NCI-H1436 (cell line): ENCODE measurements around the gene RBM47.
"Not testable (repeated sequence)": the region's sequence is repeated elsewhere in the genome, so short reads cannot be mapped to it uniquely, and the experiment has no call there.

Experiments used
- DNase-seq: peaks from one replicate; lab custom pipeline; 2025; lab: John Stamatoyannopoulos, UW

Gene RBM47

DNA sequence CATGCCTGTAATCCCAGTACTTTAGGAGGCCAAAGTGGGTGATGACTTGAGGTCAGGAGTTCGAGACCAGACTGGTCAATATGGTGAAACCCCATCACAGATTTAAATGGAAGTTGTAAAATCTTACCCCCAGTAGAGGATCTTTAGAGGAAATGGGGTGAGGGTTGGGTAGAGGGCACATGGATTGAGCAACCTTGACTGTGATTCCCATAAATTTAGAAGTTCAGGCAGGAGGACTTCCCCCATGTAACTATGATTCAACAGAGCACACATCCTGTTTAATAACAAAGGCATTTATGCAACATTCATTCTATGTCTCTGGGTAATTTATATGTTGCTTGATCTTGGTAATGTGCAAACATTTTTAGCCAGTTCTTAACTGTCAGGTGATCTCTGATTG is 143.1 kb downstream of the RBM47 start:
- no peak for DNase-seq

DNA sequence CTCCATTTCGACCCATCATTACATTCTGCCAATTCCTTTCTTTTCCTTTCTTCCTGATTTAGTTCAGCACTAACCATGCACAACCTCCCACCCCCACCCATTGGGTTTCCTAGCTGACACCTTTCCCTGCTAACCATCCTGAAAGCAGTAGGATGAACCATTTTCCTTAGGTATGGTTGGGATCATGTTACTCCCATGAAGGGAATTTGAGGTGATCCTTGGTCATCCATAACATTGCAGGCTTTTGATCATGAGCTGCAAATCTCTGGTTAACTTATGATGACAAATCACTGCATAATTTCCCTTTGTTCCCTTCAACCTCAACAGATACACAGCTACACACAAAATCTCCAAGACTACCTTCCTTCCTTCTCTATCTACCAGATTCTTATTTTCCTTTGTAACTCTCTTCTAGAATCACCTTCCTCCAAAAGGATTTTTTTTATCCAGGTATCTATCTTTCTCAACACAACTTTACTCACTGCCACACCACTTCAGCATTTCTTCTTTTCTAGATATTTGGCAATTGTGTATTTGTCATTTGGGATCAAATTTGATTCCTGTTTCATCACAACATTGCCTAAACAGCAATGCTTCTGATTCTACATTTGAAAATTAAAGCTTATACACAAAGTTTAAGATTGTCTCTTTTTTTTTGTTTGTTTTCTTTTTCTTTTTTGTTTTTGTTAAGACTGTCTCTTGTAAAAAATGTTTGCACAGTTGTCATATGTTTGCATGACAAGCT is 145.1 kb downstream of the RBM47 start:
- DNase-seq = no peak

DNA sequence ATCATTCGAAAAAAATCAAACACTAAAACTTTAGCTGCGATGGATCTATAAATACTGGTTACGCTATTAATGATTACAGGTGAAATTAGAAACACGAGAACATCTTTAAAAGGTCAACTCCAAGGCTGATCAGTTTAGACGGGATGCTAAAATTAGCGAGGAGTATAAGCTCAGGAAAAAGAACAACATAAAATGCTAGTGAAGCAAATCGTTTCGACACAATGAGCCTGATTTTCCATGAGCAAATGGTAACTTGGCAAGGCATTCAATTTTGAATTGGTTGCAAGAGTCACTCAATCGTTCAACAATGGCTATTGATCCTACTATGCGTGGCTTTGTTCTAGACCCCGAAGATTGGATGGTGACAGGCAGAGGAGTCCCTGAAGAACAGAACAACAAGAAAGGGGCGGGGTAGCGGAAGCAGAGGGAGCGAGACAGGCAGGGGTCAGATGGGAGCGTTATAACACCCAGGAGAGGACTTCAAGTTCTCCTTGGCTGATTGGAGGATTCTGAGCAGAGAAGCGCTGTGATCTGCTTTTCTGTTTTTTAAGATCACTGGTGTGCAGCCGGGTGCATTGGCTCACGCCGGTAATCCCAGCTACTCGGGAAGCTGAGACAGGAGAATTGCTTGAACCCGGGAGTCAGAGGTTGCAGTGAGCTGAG is 146.5 kb downstream of the RBM47 start:
- peak; percentile 74 for DNase-seq

DNA sequence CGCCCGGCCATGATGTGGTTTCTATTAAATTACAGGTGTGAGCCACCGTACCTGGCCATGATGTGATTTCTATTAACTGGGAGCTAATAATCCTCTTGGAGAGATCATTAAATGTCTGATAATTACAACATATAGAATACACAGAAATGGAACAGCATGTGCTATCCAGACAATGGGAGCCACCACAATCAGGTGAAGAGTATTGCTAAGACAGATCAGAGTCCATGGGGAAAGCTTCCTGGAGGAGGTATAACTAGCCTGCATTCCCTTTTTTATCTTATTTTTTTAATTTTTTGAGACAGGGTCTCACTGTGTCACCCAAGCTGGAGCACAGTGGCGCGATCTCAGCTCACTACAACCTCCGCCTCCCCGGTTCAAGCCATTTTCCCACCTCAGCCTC is 147.7 kb downstream of the RBM47 start:
- DNase-seq = no peak

DNA sequence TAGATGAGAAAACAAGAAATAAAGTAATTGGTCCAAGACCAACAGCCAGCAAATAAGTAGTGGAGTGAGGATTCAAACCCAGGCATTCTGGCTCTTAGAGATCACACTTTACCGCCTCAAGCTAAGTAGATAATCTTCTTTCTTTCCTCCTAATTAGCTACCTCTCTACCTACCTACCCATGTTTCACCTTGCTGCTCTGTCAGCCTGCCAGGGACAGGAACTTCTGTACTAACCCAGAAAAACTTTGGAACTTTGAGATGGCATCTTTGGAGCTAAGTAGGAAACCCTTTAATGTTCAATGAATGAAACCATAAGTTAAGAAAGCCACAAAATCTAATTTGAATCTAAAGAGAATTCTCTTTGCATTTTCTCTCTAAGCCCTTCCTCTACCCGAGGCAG is 149.4 kb downstream of the RBM47 start:
- no peak for DNase-seq

DNA sequence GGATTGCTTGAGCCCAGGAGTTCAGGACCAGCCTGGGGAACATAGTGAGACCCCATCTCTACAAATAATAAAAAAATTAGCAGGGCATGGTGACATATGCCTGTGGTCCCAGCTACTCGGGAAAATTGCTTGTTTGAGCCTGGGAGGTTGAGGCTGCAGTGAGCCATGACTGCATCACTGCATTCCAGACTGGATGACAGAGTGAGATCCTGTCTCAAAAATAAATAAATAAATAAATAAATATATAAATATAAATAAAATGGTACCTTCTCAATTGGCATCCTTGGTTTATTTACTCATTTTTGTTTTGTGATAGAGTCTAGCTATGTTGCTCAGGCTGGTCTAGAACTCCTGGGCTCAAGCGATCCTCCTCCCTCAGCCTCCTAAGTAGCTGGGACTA is 150.3 kb downstream of the RBM47 start:
- DNase-seq = no peak

DNA sequence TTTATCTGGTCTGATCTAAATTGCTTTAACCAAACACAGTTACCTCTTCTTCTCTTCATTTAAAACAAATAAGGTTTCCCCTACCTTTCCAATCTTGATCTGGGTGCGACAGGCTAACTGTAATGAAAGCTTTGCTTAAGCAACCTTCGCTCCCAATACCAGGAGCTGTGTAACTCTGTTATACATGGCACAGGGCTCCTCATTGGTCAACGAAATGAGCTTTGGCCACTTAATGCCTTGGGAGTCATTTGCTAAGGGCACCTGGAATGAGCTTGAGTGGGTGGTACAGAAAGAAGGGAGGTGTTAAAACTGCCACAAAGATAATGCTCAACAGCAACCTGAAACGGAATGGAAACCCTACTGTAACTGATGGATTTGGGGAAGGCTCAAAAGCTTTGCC is 154.1 kb downstream of the RBM47 start:
- DNase-seq = peak; percentile 25

DNA sequence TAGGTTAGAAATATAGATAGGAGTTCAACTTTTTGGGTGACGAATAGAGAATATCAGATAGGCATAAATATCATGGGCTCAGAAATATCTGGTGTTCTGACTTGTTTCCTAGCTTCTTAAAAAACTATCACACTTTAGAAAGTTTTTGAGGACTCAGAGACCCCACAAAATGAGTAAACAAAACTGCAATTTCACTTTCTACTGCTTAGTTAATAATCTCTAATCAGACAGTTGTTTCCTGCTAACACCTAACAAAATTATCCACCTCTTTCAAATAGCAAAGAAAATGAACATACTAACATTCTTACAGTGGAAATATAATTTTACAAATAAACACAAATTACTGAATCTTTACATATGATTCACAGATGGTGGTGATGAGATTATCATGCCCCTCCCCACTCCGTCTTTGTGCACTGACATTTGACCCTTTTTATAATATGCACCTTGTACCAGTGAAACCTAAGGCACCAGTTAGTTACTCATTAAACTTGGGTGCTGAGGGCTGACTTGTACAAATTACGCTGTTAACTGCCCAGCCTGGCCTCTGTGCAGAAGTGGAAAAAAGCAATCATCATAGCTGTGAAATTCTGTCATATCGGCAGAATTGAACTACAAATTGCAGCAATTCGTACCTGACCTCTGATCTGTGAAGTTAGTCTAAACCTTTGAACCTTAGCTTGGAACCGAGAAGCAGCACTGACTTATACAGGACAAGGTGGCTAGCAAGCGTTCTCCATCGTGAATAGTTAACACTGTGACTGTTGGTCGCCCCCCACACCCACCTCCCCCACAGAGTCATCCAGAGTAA is 155.9 kb downstream of the RBM47 start:
- DNase-seq = no peak

DNA sequence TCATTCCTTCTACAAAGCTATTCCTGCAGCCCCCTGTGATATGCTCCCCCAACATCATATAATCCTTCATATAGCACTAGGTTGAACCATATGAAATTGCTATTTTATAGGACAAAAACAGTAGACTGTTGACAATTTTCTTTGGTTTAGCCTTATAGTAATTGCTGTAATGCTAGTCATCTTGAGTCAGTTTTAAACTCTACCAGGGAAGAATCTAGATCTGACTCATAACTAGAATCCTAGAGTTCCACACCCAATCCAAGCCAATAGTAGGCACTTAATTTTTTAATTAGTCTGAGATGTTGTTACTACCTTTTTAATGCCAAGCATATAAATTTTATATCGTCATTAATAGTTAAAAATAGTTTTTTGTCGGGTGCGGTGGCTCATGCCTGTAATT is 157.7 kb downstream of the RBM47 start:
- no peak for DNase-seq

DNA sequence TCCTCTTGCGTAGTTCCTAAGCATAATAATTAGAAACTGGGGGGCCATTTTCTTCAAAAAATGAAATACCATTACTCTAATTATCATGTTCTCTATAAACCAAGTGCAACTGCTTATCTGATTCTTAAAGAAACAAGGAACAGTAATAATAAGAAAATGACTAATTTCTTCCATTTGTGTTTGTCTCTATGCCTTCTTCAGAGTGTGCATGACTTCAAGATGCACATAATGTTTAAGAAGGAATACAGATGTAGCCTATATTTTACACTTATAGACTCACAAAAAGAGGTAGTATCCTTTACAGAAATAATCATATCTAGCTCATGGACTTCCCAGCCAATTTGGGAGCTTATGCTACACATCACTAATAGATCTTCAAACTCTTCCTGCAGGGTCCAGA is 162.9 kb downstream of the RBM47 start:
- no peak for DNase-seq

DNA sequence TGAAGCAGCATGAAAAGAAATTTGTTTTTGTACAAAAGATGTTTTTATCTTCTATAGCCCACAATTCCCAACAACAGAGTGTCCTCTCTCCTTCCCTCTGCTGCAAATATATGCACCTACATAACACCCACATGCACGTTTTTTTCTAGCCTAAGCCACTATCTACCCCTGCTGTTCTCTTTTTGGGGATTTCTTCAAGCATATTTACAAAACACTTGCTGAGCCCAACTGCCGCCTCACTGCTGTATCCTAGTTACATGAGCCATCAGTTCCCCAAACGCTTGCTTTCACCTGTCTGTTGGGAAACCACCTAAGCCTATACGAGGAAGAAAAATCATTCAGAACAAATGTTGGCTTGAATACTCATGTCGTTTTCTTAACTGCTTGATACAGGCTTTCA is 167.3 kb downstream of the RBM47 start:
- DNase-seq = no peak

DNA sequence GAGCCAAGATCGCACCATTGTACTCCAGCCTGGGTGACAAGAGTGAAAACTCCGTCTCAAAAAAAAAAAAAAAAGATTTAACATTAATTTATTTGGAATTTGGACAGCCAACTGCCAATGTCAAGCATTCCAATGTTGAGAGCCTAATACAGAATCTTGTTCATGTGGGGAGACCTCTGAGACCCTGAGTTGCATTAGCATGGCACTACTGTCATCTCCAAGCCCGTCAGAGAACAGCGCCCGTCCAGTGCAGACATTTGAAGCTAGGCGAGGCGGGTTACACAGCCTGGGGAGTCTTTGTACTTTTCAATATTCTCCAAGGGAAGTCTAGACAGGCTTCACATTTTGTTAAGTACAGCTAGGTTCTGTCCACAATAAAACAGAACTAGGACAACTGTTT is 167.8 kb downstream of the RBM47 start:
- no peak for DNase-seq

DNA sequence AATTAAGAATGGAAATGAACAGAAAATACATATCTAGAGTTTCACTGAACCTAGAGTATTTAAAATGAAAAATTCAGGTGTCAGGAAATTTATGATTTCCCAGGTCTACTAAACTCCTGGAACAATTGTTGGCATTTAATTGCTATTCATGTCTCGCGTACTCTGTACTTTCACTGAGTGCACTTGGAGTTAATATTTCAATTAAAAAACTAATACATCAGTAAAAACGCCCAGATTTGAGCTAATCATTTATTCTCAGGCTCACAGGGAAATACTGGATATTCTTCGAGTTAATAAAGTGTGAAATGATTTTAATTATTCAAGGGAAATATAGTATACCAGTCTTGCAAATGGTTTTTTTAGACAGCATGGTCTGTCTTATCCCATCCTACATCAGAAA is 168.6 kb downstream of the RBM47 start:
- no peak for DNase-seq

DNA sequence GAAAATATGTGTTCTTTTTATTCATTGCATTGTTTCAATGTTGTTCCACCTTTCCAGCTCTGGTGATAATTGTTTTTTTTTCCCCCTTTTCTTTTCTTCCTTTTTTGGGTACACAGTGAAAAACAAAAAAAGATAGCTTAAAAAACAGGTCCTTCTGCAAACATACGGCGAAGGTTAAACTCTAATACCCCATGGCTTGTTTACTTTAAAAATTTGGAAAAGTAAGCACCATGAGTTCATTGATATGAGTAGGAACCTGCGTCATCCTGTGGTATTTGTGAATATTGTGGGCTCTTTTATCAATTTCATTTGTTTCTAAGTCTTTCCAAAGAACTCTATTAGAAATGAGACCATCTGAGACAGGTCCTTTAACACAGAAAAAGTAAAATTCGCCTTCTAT is 171.0 kb downstream of the RBM47 start:
- DNase-seq = no peak

DNA sequence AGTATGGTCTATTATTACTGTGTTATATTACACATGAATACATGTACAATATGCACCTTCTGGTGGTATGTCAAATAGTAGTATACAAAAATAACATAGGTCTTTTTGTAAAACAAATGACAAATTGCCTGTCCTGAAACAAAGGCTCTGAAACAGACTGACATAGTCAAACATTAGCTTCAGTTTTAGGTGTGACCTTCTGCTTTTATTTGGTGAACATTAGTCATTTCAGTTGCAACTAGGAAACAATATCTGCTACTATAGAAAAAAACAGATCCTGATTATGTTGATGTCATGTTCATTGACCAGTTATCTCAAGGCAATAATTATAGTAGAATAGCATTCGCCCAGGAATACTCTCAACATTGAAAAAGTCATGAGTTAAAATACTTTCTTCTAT is 171.6 kb downstream of the RBM47 start:
- DNase-seq = no peak

DNA sequence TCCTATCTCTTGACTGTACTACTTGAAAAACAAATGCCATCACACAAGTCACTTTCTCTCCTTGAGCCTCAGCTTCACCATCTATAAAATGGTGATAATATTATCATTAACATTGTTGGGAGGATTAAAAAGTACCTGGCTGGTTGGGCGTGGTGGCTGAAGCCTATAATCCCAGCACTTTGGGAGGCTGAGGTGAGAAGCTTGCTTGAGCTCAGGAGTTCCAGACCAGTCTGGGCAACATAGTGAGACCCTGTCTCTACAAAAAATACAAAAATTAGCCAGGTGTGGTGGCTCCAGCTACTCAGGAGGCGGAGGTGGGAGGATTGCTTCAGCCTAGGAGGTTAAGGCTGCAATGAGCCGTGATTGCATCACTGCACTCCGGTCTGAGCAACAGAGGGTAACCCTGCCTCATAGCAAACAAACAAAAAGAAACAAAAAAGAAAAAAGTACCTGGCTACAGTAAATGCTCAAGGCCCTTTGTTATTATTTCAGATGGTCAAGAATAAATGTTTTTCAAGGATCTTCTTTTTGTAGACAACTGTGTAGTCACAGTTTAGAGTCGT is 174.2 kb downstream of the RBM47 start:
- DNase-seq = no peak

DNA sequence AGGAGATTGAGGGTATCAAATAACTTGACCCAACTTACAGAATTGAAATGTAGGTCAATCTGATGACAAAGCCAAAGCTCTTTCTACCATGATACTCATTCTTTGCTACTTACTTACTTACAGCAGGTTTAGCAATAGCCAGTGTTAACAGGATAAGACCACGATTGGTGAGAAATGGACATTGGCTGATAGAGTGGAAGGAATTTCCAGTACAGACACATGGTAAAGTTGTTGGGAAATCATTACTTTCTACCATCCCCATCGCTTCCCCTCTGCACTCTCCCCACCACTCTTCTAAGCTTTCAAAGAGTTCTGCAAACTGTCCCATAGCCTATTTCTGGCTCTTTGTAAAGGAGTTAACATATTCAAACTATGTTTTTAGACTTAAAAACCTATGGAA is 174.8 kb downstream of the RBM47 start:
- no peak for DNase-seq

DNA sequence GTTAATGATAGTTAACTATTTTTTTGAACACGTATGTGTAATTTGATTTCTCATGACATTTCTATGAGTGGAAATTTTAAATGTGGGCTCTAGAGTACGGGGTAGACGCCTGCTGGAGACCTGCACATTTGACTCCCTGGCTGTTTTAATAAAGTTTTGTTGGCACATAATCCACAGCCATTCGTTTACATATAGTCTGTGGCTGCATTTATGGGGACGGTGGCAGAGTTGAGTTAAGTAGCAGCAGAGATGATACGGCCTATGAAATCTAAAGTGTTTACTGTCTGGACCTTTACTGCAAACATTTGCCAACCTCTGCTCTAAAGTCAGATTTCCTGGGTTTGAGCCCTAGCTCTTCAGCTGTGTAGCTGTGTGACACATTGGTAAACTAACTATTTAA is 175.8 kb downstream of the RBM47 start:
- DNase-seq = no peak

DNA sequence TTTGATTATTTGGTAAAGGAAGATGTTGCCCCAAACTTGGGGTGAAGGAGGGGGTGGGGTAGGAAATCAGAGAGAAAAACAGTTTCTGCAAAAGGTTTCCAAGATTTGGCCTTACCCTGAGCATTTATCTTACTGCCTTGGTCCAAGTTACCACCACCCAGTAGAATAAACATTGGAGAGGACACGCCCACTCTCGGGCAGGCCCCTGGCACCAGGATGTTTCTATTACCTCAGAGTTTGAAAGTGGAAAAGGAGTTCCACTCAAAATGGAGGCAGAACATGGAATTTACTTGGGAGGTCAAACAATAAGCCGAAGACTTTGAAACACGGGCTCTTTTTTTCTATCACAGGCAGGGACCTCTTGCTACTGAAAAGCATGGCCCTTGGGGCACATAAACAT is 180.8 kb downstream of the RBM47 start:
- DNase-seq = no peak

DNA sequence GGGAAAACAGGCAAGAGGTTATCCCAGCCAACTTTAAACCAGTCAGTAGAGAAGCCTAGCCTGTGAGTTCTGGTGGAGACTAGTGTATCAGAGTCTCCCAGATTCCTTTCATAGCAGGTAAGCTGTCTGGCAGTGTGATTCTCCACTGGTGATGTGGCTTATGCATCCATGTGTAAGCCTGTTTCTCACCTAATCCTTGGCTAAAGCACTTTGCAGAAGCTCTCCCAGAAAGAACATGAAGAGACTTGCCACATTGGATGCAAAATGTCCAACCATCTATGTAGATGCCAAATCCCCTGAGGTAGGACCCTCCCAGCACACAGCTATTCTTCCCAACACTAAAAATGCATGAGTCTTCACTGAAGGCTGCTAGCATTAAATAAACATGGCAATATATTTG is 182.8 kb downstream of the RBM47 start:
- no peak for DNase-seq

DNA sequence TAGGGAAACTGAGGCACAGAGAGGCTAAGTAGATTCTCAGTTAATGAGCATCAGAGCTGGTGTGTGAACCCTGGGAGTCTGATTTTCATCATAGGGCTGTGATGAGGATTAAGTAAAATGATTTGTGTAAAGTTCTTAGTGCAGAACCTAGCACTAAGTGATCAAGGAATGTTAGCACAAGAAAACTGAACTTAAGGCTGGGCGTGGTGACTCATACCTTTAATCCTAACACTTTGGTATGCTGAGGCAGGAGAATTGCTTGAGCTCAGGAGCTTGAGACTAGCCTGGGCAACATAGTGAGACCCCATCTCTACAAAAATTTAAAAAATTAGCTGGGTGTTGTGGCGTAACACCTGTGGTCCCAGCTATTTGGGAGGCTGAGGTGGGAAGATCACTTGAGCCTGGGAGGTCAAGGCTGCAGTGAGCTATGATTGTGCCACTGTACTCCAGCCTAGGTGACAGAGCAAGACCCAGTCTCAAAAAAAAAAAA is 183.4 kb downstream of the RBM47 start:
- DNase-seq = not testable (repeated sequence)

DNA sequence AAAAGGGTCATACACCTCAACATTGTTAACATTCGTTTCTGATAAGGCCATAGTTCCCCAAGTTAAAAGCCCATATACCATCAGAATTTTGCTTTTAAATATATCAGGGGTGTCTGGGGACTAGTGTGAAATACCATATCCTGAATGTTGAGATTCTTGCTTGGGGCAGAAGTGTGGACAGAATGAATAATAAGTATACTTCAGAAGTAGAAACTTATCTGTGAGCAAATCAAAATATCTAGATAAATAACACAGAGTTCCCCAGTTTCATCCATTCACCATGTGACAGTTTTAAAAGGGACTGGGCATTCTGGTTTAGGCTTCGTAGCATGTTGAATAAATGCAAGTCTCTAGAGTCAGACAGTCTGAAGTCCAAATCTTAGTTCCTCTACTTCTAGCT is 184.0 kb downstream of the RBM47 start:
- no peak for DNase-seq

DNA sequence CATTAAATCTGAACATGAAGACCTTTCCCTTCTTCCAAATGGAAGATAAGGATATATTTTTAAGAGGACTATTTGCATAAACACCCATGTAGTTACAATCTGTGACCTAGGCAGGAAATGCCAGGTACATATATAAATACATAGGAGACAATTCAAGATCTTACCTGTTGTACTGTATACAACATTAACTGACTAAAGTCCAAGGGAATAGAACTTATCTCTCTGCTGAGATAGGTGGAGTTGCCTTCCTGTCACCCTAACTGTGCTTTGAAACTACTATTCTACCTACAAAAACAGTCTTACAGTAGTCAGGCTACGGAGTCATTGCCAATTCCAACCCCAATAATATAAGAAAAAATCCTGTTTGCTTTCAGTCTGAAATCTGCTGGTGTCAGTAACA is 188.2 kb downstream of the RBM47 start:
- no peak for DNase-seq
